ENCODE data around the gene RNF146.
A peak's percentile ranks its signal among the peaks of the same experiment; 100 is the strongest.

Gene RNF146

GRCh38 chr6:127267646-127268625, 1.3 kb downstream of the RNF146 start:
- no peak for DNase-seq (ENCODE audit: extremely low read depth, low read depth)
- TF ChIP-seq CTCF (IDR thresholded peaks at IDR 0.05; ENCODE audit: low read depth, low read length, missing control alignments), result no peak
- H3K4me3 ChIP-seq (replicated peaks; ENCODE audit: low read depth, low read length), result peak overlapping the region; percentile 86

- no peak for DNase-seq (ENCODE audit: extremely low read depth, low read depth)
- TF ChIP-seq CTCF (IDR thresholded peaks at IDR 0.05; ENCODE audit: low read depth, low read length, missing control alignments), result no peak
- H3K4me3 ChIP-seq (replicated peaks; ENCODE audit: low read depth, low read length), result no peak overlapping the region
Observed at GRCh38 chr6:127272576-127272975, 5.9 kb downstream of the RNF146 start.

- no peak overlapping the region for H3K4me3 ChIP-seq (replicated peaks; ENCODE audit: low read depth, low read length)
- DNase-seq (ENCODE audit: extremely low read depth, low read depth), result no peak
- no peak for TF ChIP-seq CTCF (IDR thresholded peaks at IDR 0.05; ENCODE audit: low read depth, low read length, missing control alignments)
Observed at GRCh38 chr6:127273499-127273898, 6.8 kb downstream of the RNF146 start.

- H3K4me3 ChIP-seq (replicated peaks; ENCODE audit: low read depth, low read length), result no peak overlapping the region
- TF ChIP-seq CTCF (IDR thresholded peaks at IDR 0.05; ENCODE audit: low read depth, low read length, missing control alignments), result no peak
- no peak for DNase-seq (ENCODE audit: extremely low read depth, low read depth)
Observed at GRCh38 chr6:127276331-127276730, 9.7 kb downstream of the RNF146 start.

GRCh38 chr6:127277878-127278843, 11.5 kb downstream of the RNF146 start:
- no peak for TF ChIP-seq CTCF (IDR thresholded peaks at IDR 0.05; ENCODE audit: low read depth, low read length, missing control alignments)

GRCh38 chr6:127279815-127280214, 13.2 kb downstream of the RNF146 start:
- no peak for TF ChIP-seq CTCF (IDR thresholded peaks at IDR 0.05; ENCODE audit: low read depth, low read length, missing control alignments)
- no peak overlapping the region for H3K4me3 ChIP-seq (replicated peaks; ENCODE audit: low read depth, low read length)
- no peak for DNase-seq (ENCODE audit: extremely low read depth, low read depth)

More at GRCh38 chr6:127277878-127278843, 11.5 kb downstream of the RNF146 start:
- H3K4me3 ChIP-seq (replicated peaks; ENCODE audit: low read depth, low read length), result no peak overlapping the region
- no peak for DNase-seq (ENCODE audit: extremely low read depth, low read depth)

Data from HFF-Myc (cell line).